SK-N-MC (cell line): ENCODE results near the gene PAN3.

ENCODE experiments used
- DNase-seq: peaks from one replicate; pipeline ENCODE4 v3.0.0-alpha.2; 2011; ENCODE audit warnings: low read depth, low spot score
- H3K27ac ChIP-seq: fragments of 200-600 bp; sonication (generic); 2 replicates; pipeline ENCODE4 v1.5.1; 2016; ENCODE audit warnings: mixed run types
- H3K36me3 ChIP-seq: fragments of 200-600 bp; sonication (generic); 2 replicates; pipeline ENCODE4 v1.6.1; 2017; ENCODE audit warnings: antibody characterized with exemption, low read length, mixed read lengths; ENCODE audit not compliant: insufficient read depth
- H3K4me3 ChIP-seq: fragments of 200-600 bp; sonication (generic); 2 replicates; pipeline ENCODE4 v1.5.1; 2016
- H3K9ac ChIP-seq: fragments of 200-600 bp; sonication (generic); 2 replicates; pipeline ENCODE4 v1.8.0; 2017; ENCODE audit warnings: mixed run types, mixed read lengths; ENCODE audit not compliant: insufficient read length
- H3K9me3 ChIP-seq: fragments of 200-600 bp; sonication (generic); 2 replicates; pipeline ENCODE4 v1.6.1; 2017; ENCODE audit warnings: low read depth, mild to moderate bottlenecking, antibody characterized with exemption, low read length, moderate library complexity, mixed read lengths
- EZH2 ChIP-seq: fragments of 200-600 bp; sonication (generic); IDR thresholded peaks from one replicate; pipeline ENCODE4 v1.6.1; 2017; ENCODE audit warnings: antibody characterized with exemption
- FOXP2 ChIP-seq: optimal IDR thresholded peaks from 2 replicates; pipeline ENCODE3; 2011; ENCODE audit warnings: mild to moderate bottlenecking, moderate library complexity; ENCODE audit not compliant: insufficient read depth; ENCODE audit errors: extremely low read length, control extremely low read depth
- POLR2AphosphoS5 ChIP-seq: IDR thresholded peaks from 2 replicates; pipeline ENCODE4 v1.6.1; 2012; ENCODE audit warnings: mild to moderate bottlenecking, low read depth, low read length, borderline replicate concordance

Gene PAN3

GRCh38 chr13:28138012-28138755 is at the start of gene PAN3:
Gene PAN3 (plus strand): TSS chr13:28138545. CDS start chr13:28138658, 113 bp downstream.
- TF ChIP-seq POLR2AphosphoS5 (peak; percentile 87), FOXP2 (peak; percentile 38), EZH2 (no peak)
- Histone ChIP-seq H3K27ac (peak within 1 kb of the TSS; percentile 95), H3K4me3 (peak within 1 kb of the TSS; percentile 96), H3K36me3 (no peaks in the 10 kb centered on the region), H3K9me3 (no peaks in the 10 kb centered on the region), H3K9ac (peak within 1 kb of the TSS; percentile 97)
- DNase-seq: peak; percentile 73

- no peak for DNase-seq
- Histone ChIP-seq H3K36me3 (no peaks in the 10 kb centered on the region), H3K9me3 (no peaks in the 10 kb centered on the region), H3K27ac (no peak overlapping the region), H3K9ac (no peak overlapping the region), H3K4me3 (no peak overlapping the region)
- TF ChIP-seq FOXP2 (no peak), POLR2AphosphoS5 (no peak), EZH2 (no peak)
Observed at GRCh38 chr13:28089065-28089464, 49.3 kb upstream of the PAN3 start.

- Histone ChIP-seq H3K9ac (no peak overlapping the region), H3K4me3 (no peak overlapping the region), H3K36me3 (no peaks in the 10 kb centered on the region), H3K27ac (no peak overlapping the region), H3K9me3 (no peaks in the 10 kb centered on the region)
- TF ChIP-seq POLR2AphosphoS5 (no peak), FOXP2 (no peak), EZH2 (no peak)
- no peak for DNase-seq
Observed at GRCh38 chr13:28092431-28092830, 45.9 kb upstream of the PAN3 start.

GRCh38 chr13:28093881-28094280 is 44.5 kb upstream of the PAN3 start:
- no peak for DNase-seq
- Histone ChIP-seq H3K27ac (no peak overlapping the region), H3K9ac (no peak overlapping the region), H3K9me3 (no peaks in the 10 kb centered on the region; the same call in 1 of the 2 replicates), H3K36me3 (no peaks in the 10 kb centered on the region), H3K4me3 (no peak overlapping the region)
- TF ChIP-seq POLR2AphosphoS5 (no peak), EZH2 (no peak), FOXP2 (no peak)

- TF ChIP-seq EZH2 (no peak), POLR2AphosphoS5 (no peak), FOXP2 (no peak)
- no peak overlapping the region for H3K27ac ChIP-seq
- H3K4me3 ChIP-seq: no peak overlapping the region
- DNase-seq: no peak
- H3K9ac ChIP-seq: no peak overlapping the region
- no peaks in the 10 kb centered on the region; the same call in 1 of the 2 replicates for H3K9me3 ChIP-seq
- no peaks in the 10 kb centered on the region for H3K36me3 ChIP-seq
Observed at GRCh38 chr13:28094306-28094705, 44.0 kb upstream of the PAN3 start.

- Histone ChIP-seq H3K27ac (no peak overlapping the region), H3K9me3 (no peaks in the 10 kb centered on the region; the same call in 1 of the 2 replicates), H3K4me3 (no peak overlapping the region), H3K36me3 (no peaks in the 10 kb centered on the region), H3K9ac (no peak overlapping the region)
- TF ChIP-seq EZH2: no peak
- TF ChIP-seq FOXP2: no peak
- TF ChIP-seq POLR2AphosphoS5: no peak
- no peak for DNase-seq
Observed at GRCh38 chr13:28097503-28097902, 40.8 kb upstream of the PAN3 start.

- H3K36me3 ChIP-seq: no peaks in the 10 kb centered on the region
- no peak overlapping the region for H3K9ac ChIP-seq
- DNase-seq: no peak
- H3K4me3 ChIP-seq: no peak overlapping the region; the same call in 1 of the 2 replicates
- H3K27ac ChIP-seq: no peak overlapping the region
- TF ChIP-seq EZH2 (no peak), FOXP2 (no peak), POLR2AphosphoS5 (no peak)
- H3K9me3 ChIP-seq: no peaks in the 10 kb centered on the region; the same call in 1 of the 2 replicates
Observed at GRCh38 chr13:28099396-28100149, 38.8 kb upstream of the PAN3 start.
